Tibial nerve (tissue), 4 donors: ENCODE results near the gene VTI1A.

Source experiments
- CTCF ChIP-seq, 5 experiments: fragments of 200-600 bp in 3 of 5; fragments of 450-650 bp in 2 of 5; sonication (generic) in 3 of 5; IDR thresholded peaks; one replicate each; pipeline ENCODE4 v1.5.1; 2016 to 2019; ENCODE audit warnings: antibody characterized with exemption in 5 of 5, mild to moderate bottlenecking in 3 of 5, moderate library complexity in 2 of 5
- EP300 ChIP-seq, 2 donors: sonication (generic); formaldehyde crosslinking; IDR thresholded peaks; one replicate each; pipeline ENCODE4 v1.6.1; 2017; ENCODE audit warnings: antibody characterized with exemption in 2 of 2, mild to moderate bottlenecking in 1 of 2

GRCh38 chr10:112588225-112588990 lies 141.4 kb downstream of the VTI1A start:
- TF ChIP-seq CTCF (IDR thresholded peaks at IDR 0.05) (no peak), EP300 (IDR thresholded peaks at IDR 0.05) (no peak)
